Dedifferentiated amniotic fluid mesenchymal stem cell (primary cell): ENCODE data around the gene ADGRF1.

Experiments
- DNase-seq: peaks from one replicate; pipeline ENCODE4 v3.0.0-alpha.2; 2016; ENCODE audit errors: extremely low spot score

ADGRF1 gene

GRCh38 chr6:46979206-46979605 lies 62.9 kb downstream of the ADGRF1 start:
- DNase-seq, result no peak

DNA sequence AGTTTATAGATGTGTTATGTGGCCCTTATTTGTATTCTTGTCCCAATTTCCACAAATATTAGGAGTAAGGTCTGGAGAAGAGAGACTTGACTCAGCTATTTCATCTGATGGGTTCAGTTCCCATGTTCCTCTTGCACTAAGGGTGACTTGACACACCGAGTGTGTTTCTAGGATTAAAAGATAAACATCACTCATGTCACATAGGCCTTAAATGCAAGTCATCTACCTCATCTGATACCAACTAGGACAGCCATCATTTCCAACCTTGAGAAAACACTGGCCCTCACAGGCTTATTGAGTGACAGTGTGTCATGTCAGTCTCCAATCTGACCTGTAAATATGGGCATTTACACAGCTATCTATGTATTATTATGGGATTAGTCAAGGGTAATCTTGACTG lies 67.3 kb downstream of the ADGRF1 start:
- DNase-seq, result no peak

GRCh38 chr6:46973029-46973428 lies 69.1 kb downstream of the ADGRF1 start:
- no peak for DNase-seq

- no peak for DNase-seq
These were observed 69.6 kb downstream of the ADGRF1 start for GRCh38 chr6:46972531-46972930.

GRCh38 chr6:46969206-46969605 lies 72.9 kb downstream of the ADGRF1 start:
- DNase-seq, result no peak

DNA sequence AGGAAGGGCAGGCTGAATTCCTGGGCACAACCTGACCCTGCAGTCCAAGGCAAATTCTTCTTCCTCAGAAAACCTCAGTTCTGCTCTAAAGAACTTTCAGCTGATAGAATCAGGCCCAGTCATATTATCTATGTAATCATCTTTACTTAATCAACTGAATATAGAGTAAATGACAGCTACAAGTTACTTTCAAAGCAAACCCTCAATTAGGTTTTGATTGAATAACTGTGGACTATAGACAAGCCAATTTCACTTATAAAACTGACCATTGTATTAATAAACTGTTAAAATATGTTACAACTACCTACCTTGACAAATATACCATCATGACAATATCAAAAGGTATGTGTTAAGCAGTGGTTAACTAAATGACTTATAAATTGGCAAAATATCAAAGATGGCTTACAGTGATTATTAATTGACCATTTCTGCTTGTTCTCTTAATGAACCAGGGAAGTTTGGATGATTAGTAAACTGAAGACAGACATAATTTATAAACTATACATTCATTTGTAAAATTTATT lies 74.2 kb downstream of the ADGRF1 start:
- no peak for DNase-seq

DNA sequence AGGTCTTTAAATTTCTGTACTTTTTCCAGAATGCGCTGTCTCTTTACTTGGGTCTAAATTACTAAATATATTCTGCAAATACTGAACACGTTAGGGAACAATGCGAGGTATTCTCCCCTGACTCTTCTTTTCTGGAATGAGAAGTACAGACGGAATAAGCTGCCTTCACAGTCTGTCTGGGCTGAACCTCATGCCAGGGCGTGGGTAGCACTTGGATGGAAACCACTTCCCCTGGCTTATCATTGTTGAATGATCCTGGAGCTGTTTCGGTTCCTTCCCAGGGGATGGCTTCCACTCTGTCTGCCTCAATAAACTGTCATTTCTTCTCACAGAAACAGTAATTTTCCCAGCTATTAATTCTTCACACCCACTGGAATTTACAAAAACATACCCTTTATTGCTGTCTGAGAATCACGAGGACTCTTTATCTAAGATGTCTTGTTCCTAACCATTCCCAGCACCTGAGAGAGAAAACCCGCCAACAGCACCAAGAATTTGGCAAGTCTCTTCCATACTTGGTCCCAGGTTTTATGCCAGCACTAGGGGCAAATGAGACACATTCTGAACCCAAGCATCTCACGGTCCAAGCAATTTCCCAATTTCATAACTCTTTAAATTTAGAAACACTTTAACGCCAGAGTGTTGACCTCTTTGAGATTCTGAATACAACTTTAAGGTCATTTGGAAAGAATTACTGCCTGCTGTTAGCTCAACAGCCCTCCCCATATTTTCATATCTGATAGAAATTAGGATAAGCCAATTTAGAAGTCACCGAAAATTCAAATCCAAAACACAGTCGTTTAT lies 77.2 kb downstream of the ADGRF1 start:
- no peak for DNase-seq

- no peak for DNase-seq
These were observed 78.5 kb downstream of the ADGRF1 start for GRCh38 chr6:46963626-46964025.

DNA sequence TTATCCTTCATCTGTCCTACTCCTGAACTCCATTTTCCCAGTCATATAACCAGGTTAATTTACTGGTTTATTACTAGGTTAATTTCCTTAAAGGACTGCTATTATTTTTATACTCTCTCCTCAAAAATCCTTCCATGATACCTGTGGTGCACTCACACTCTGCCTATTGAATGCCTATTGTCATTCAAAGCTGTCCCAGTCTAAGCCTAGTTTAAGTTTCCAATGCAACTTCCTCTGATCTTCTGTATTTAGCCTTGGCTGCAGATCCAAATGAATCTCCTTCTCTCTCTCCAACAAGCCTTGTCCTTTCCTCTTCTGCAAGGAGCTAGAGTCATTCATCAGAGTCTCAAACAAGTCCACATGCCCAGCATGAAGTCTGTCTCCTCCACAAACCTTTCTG lies 79.1 kb downstream of the ADGRF1 start:
- DNase-seq, result no peak

GRCh38 chr6:46961711-46962110 lies 80.4 kb downstream of the ADGRF1 start:
- no peak for DNase-seq

DNA sequence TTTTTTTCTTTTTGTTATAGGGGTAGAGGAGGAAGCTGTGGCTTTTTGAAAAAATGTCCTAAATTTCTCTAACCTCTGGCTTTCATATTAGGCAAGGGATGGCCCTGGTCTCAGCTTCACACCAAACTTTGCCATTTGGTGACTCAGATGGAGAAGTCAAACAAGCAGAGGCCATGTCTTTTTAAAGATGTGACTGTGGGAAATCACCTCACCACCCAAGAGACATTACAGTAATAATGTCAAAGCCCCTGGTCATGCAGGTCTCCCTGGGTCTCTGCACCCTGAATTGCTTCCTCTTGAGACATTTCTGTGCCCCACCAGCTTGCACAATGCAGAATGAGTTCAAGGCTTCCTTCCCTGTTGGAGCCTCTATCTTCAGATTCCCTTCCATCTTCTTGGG lies 80.9 kb downstream of the ADGRF1 start:
- DNase-seq, result no peak

DNA sequence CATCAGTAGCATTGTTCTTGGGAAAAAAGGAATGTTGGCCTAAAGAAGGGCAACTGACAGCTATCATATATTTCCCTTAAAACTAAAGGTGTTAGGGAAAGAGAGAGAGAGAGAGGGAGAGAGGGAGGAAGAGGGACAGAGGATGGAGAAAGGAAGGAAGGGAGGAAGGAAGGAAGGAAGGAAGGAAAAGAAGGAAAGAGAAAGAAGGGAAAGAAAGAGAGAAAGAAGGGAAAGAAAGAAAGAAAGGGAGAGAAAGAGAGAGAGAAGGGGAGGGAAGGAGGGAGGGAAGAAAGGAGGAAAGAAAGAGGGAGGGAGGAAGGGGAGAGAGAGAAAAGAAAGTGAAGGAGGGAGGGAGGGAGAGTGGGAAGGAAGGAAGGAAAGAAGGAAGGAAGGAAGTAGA lies 82.7 kb downstream of the ADGRF1 start:
- DNase-seq, result no peak

DNA sequence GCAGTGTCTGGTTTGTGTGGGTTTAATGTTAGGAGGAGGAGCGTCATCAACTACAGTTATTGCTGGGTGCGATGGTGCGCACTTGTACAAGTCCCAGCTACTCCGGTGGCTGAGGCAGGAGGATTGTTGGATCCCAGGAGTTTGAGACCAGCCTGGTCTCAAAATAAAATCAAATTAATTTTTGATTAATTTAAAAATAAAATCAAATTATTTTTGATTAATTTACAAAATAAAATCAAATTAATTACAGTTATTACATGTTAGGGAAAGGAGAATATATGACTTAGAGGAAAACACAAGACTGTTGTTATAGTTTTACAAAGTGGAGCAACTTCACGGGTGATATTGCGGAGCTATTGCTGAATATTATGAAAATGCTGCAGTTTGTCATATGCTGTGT lies 85.7 kb downstream of the ADGRF1 start:
- no peak for DNase-seq

- no peak for DNase-seq
These were observed 87.2 kb downstream of the ADGRF1 start for GRCh38 chr6:46954837-46955451.

GRCh38 chr6:46953921-46954320 lies 88.2 kb downstream of the ADGRF1 start:
- DNase-seq, result no peak

GRCh38 chr6:46949632-46950280 lies 92.4 kb downstream of the ADGRF1 start:
- no peak for DNase-seq

DNA sequence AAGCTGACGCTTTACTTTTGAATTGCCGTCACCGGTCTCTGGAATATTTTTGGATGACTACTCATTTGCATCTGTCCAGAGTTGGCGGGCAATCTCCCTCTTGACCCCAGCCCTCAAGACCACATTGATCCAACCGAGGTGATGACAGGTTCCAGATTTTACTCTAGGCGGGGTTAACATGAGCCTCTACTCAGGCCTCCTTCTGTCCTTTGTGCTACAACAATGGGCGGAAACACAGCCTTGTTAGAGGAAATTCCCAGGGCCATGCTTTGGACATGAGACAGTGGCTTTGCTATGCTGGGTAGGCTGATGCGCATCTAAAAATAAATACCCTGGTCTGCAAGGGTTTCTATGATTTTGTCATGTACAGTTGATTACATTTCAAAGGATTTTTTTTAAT lies 93.4 kb downstream of the ADGRF1 start:
- DNase-seq, result no peak
